Hepatocyte (in vitro differentiated cells): ENCODE measurements around the gene SFMBT2. TPM values are rescaled to one million over a fixed set of nuclear protein-coding genes. Genes with fewer than 3 reads are reported as not detected.

Experiments used
- DNase-seq: peaks from one replicate; pipeline ENCODE4 v3.0.0-alpha.2; 2016; ENCODE audit warnings: low spot score
- H2AFZ ChIP-seq: fragments of 200-600 bp; sonication (generic); 2 replicates; pipeline ENCODE4 v1.6.0; 2016; ENCODE audit warnings: antibody characterized with exemption, mild to moderate bottlenecking
- H3K27ac ChIP-seq: fragments of 200-600 bp; sonication (generic); 2 replicates; pipeline ENCODE4 v1.5.1; 2016; ENCODE audit warnings: mild to moderate bottlenecking
- H3K27me3 ChIP-seq: fragments of 200-600 bp; sonication (generic); 2 replicates; pipeline ENCODE4 v1.6.1; 2016
- H3K36me3 ChIP-seq: fragments of 200-600 bp; sonication (generic); replicated peaks from 2 replicates; pipeline ENCODE4 v1.5.1; 2016; ENCODE audit warnings: low read depth; ENCODE audit not compliant: insufficient read depth
- H3K4me1 ChIP-seq: fragments of 200-600 bp; sonication (generic); 2 replicates; pipeline ENCODE4 v1.5.1; 2016; ENCODE audit warnings: mild to moderate bottlenecking, moderate library complexity; ENCODE audit not compliant: insufficient read depth
- H3K4me2 ChIP-seq: fragments of 200-600 bp; sonication (generic); 2 replicates; pipeline ENCODE4 v1.6.0; 2016
- H3K4me3 ChIP-seq: fragments of 200-600 bp; sonication (generic); 2 replicates; pipeline ENCODE4 v1.5.1; 2016; ENCODE audit warnings: mild to moderate bottlenecking
- H3K79me2 ChIP-seq: fragments of 200-600 bp; sonication (generic); 2 replicates; pipeline ENCODE4 v1.6.0; 2017; ENCODE audit warnings: mild to moderate bottlenecking
- H3K9me2 ChIP-seq: fragments of 200-600 bp; sonication (generic); replicated peaks from 2 replicates; pipeline ENCODE4 v1.6.0; 2017; ENCODE audit warnings: mild to moderate bottlenecking; ENCODE audit not compliant: insufficient read depth
- H3K9me3 ChIP-seq: fragments of 200-600 bp; sonication (generic); 2 replicates; pipeline ENCODE4 v1.5.1; 2016; ENCODE audit warnings: low read depth, mild to moderate bottlenecking
- H4K20me1 ChIP-seq: fragments of 200-600 bp; sonication (generic); 2 replicates; pipeline ENCODE4 v1.6.0; 2016; ENCODE audit warnings: mild to moderate bottlenecking; ENCODE audit not compliant: insufficient read depth, poor library complexity, severe bottlenecking
- CTCF ChIP-seq: fragments of 200-600 bp; sonication (generic); IDR thresholded peaks from 2 replicates; pipeline ENCODE4 v1.5.1; 2016; ENCODE audit warnings: antibody characterized with exemption, mild to moderate bottlenecking; ENCODE audit not compliant: poor library complexity
- EZH2 ChIP-seq: fragments of 200-600 bp; sonication (generic); IDR thresholded peaks from 2 replicates; pipeline ENCODE4 v1.6.1; 2016; ENCODE audit warnings: antibody characterized with exemption, mild to moderate bottlenecking, borderline replicate concordance
- EZH2phosphoT487 ChIP-seq: fragments of 200-600 bp; sonication (generic); IDR thresholded peaks from one replicate; pipeline ENCODE4 v1.6.1; 2018; ENCODE audit warnings: antibody characterized with exemption, mild to moderate bottlenecking, low read depth, moderate library complexity; ENCODE audit not compliant: unreplicated experiment, severe bottlenecking
- WGBS: methylation state at CpG from one replicate; pipeline ENCODE4 v1.1.6; 2016; ENCODE audit warnings: low lambda C conversion rate; ENCODE audit errors: missing lambda C conversion rate; 5-methylcytosine and 5-hydroxymethylcytosine counted together
- polyA plus RNA-seq: library from polyadenylated mRNA; unstranded; fragments of >200 nt; fragmentation: Nextera tagmentation; extraction: Ambion mirVana; gene quantifications from 2 replicates; pipeline ENCODE4 v1.2.1, GENCODE V29; 2016
- total RNA-seq: library from RNA; depleted of rRNA; stranded (reverse); fragments of >200 nt; gene quantifications from 2 replicates; pipeline ENCODE4 v1.2.3, GENCODE V29; 2014

SFMBT2 gene
- total and polyA plus RNA-seq, 2 experiments from 2014 or later, result 1.1 to 3.8 TPM

GRCh38 chr10:7159517-7159916 lies 251.3 kb downstream of the SFMBT2 start:
- Histone ChIP-seq H3K9me2 (no peaks in the 10 kb centered on the region), H3K4me1 (no peaks in the 10 kb centered on the region), H3K36me3 (no peaks in the 10 kb centered on the region), H2AFZ (no peak overlapping the region), H3K27me3 (no peaks in the 10 kb centered on the region), H3K4me2 (no peak overlapping the region), H3K4me3 (no peak overlapping the region), H3K79me2 (no peaks in the 10 kb centered on the region), H3K27ac (no peak overlapping the region), H4K20me1 (no peaks in the 10 kb centered on the region), H3K9me3 (no peaks in the 10 kb centered on the region)
- no peak for DNase-seq
- 94% methylated on average over 5 of the region's 5 CpGs for WGBS
- TF ChIP-seq EZH2phosphoT487 (no peak), EZH2 (no peak), CTCF (no peak)

- Histone ChIP-seq H3K79me2 (no peaks in the 10 kb centered on the region), H3K4me3 (no peak overlapping the region), H3K9me2 (no peaks in the 10 kb centered on the region), H3K9me3 (no peaks in the 10 kb centered on the region), H3K27ac (no peak overlapping the region), H2AFZ (no peak overlapping the region), H4K20me1 (no peaks in the 10 kb centered on the region), H3K4me1 (no peaks in the 10 kb centered on the region), H3K4me2 (no peak overlapping the region), H3K36me3 (no peaks in the 10 kb centered on the region), H3K27me3 (no peaks in the 10 kb centered on the region)
- no peak for DNase-seq
- TF ChIP-seq EZH2phosphoT487 (no peak), CTCF (no peak), EZH2 (no peak)
- 85% methylated on average over 2 of the region's 2 CpGs for WGBS
Measured at GRCh38 chr10:7157091-7157490, 253.7 kb downstream of the SFMBT2 start.

- Histone ChIP-seq H3K27ac (no peak overlapping the region), H3K36me3 (no peaks in the 10 kb centered on the region), H3K4me2 (no peak overlapping the region), H3K4me3 (no peak overlapping the region), H4K20me1 (no peaks in the 10 kb centered on the region), H3K4me1 (no peaks in the 10 kb centered on the region), H3K79me2 (no peaks in the 10 kb centered on the region), H3K27me3 (no peaks in the 10 kb centered on the region), H2AFZ (no peak overlapping the region), H3K9me2 (no peaks in the 10 kb centered on the region), H3K9me3 (no peaks in the 10 kb centered on the region)
- no peak for TF ChIP-seq CTCF
- no peak for TF ChIP-seq EZH2
- TF ChIP-seq EZH2phosphoT487, result no peak
- WGBS, result 100% methylated on average over 1 of the region's 1 CpG
- DNase-seq, result no peak
Measured at GRCh38 chr10:7153750-7154149, 257.1 kb downstream of the SFMBT2 start.

- Histone ChIP-seq H3K9me2 (no peaks in the 10 kb centered on the region), H4K20me1 (no peaks in the 10 kb centered on the region), H3K9me3 (no peaks in the 10 kb centered on the region), H3K27me3 (no peaks in the 10 kb centered on the region), H3K4me3 (no peak overlapping the region), H2AFZ (no peak overlapping the region), H3K36me3 (no peaks in the 10 kb centered on the region), H3K4me1 (no peaks in the 10 kb centered on the region), H3K27ac (no peak overlapping the region), H3K4me2 (no peak overlapping the region), H3K79me2 (no peaks in the 10 kb centered on the region)
- WGBS, result 97% methylated on average over 3 of the region's 3 CpGs
- DNase-seq, result no peak
- TF ChIP-seq EZH2, result no peak
- TF ChIP-seq EZH2phosphoT487, result no peak
- no peak for TF ChIP-seq CTCF
Measured at GRCh38 chr10:7152982-7153381, 257.9 kb downstream of the SFMBT2 start.
